Bronchial epithelial cell (primary cell): ENCODE data around the gene OPA3. TPM values are rescaled to one million over a fixed set of nuclear protein-coding genes. Genes with fewer than 3 reads are reported as not detected.

ENCODE experiments used
- DNase-seq: peaks from one replicate; pipeline ENCODE4 v3.0.0-alpha.2; 2010; ENCODE audit warnings: low read depth
- FAIRE-seq: peaks from 2 replicates; lab custom pipeline; 2011; peaks lifted over from hg19 to GRCh38; lab: Jason Lieb, UNC
- H3K27me3 ChIP-seq: 2 replicates; pipeline ENCODE4 v1.5.1; 2011; ENCODE audit warnings: low read length; ENCODE audit not compliant: control insufficient read depth, insufficient read depth
- H3K36me3 ChIP-seq: 2 replicates; pipeline ENCODE4 v1.5.1; 2011; ENCODE audit warnings: low read length; ENCODE audit not compliant: control insufficient read depth, insufficient read depth
- H3K4me3 ChIP-seq: 2 replicates; pipeline ENCODE4 v1.5.1; 2011; ENCODE audit warnings: mild to moderate bottlenecking, low read depth, low read length, control low read depth
- CTCF ChIP-seq: IDR thresholded peaks from 2 replicates; pipeline ENCODE4 v1.5.1; 2011; ENCODE audit warnings: mild to moderate bottlenecking, moderate library complexity, low read length, control low read depth, inconsistent platforms; ENCODE audit not compliant: insufficient read depth, severe bottlenecking
- total RNA-seq: library from RNA; depleted of rRNA; stranded (reverse); fragments of >200 nt; gene quantifications from 2 replicates; pipeline ENCODE4 v1.2.1, GENCODE V29; 2014

The OPA3 gene
- total RNA-seq, 1 donor from 2014 or later: 5.3 TPM

- TF ChIP-seq CTCF: no peak
- Histone ChIP-seq H3K27me3 (no peaks in the 10 kb centered on the region), H3K36me3 (no peaks in the 10 kb centered on the region), H3K4me3 (no peak overlapping the region)
- FAIRE-seq: no peak
- no peak for DNase-seq
Observed at GRCh38 chr19:45494261-45494916, 90.2 kb downstream of the OPA3 start.

- H3K36me3 ChIP-seq: no peaks in the 10 kb centered on the region
- FAIRE-seq: no peak
- H3K27me3 ChIP-seq: no peaks in the 10 kb centered on the region
- TF ChIP-seq CTCF: no peak
- no peak for DNase-seq
- H3K4me3 ChIP-seq: peak overlapping the region; percentile 36
Observed at GRCh38 chr19:45492627-45493470, 91.8 kb downstream of the OPA3 start.

GRCh38 chr19:45492137-45492626 lies 92.4 kb downstream of the OPA3 start:
- Histone ChIP-seq H3K4me3 (no peak overlapping the region), H3K36me3 (no peaks in the 10 kb centered on the region), H3K27me3 (no peaks in the 10 kb centered on the region)
- DNase-seq (no peak), FAIRE-seq (no peak)
- no peak for TF ChIP-seq CTCF

- no peaks in the 10 kb centered on the region for H3K27me3 ChIP-seq
- H3K4me3 ChIP-seq: no peak overlapping the region
- FAIRE-seq (no peak), DNase-seq (no peak)
- H3K36me3 ChIP-seq: no peaks in the 10 kb centered on the region
- no peak for TF ChIP-seq CTCF
Observed at GRCh38 chr19:45489216-45489855, 95.3 kb downstream of the OPA3 start.

- Histone ChIP-seq H3K4me3 (no peak overlapping the region), H3K36me3 (no peaks in the 10 kb centered on the region), H3K27me3 (no peaks in the 10 kb centered on the region)
- no peak for DNase-seq
- TF ChIP-seq CTCF: no peak
- no peak for FAIRE-seq
Observed at GRCh38 chr19:45488708-45489107, 95.9 kb downstream of the OPA3 start.
